Vagina (tissue), 2 donors: ENCODE data around the gene OR10H2. TPM values are rescaled to one million over a fixed set of nuclear protein-coding genes. Genes with fewer than 3 reads are reported as not detected.

ENCODE experiments used
- DNase-seq, 2 donors: peaks; one replicate each; pipeline ENCODE4 v3.0.0-alpha.2; 2017; ENCODE audit errors: extremely low spot score in 2 of 2
- H3K27ac ChIP-seq: fragments of 200-600 bp; sonication (generic); one replicate; pipeline ENCODE4 v1.5.1; 2019
- H3K27me3 ChIP-seq: fragments of 200-600 bp; sonication (generic); one replicate; pipeline ENCODE4 v1.5.1; 2019
- H3K36me3 ChIP-seq, 2 donors: fragments of 200-600 bp; sonication (generic); one replicate each; pipeline ENCODE4 v1.5.1; 2017 to 2019
- H3K4me1 ChIP-seq: fragments of 200-600 bp; sonication (generic); one replicate; pipeline ENCODE4 v1.5.1; 2019
- H3K4me3 ChIP-seq, 2 donors: fragments of 200-600 bp; sonication (generic); 1 replicate in 1 of 2; 2 replicates in 1 of 2; pipeline ENCODE4 v1.5.1; 2016 to 2019
- H3K9me3 ChIP-seq: fragments of 200-600 bp; sonication (generic); one replicate; pipeline ENCODE4 v1.5.1; 2019
- POLR2A ChIP-seq, 2 donors: fragments of 450-650 bp; IDR thresholded peaks; one replicate each; pipeline ENCODE4 v1.6.1; 2017; ENCODE audit warnings: antibody characterized with exemption in 2 of 2, mild to moderate bottlenecking in 2 of 2, moderate library complexity in 2 of 2
- POLR2AphosphoS5 ChIP-seq, 2 donors: sonication (generic); formaldehyde crosslinking; IDR thresholded peaks; one replicate each; pipeline ENCODE4 v1.9.0; 2017; ENCODE audit warnings: antibody characterized with exemption in 2 of 2, mild to moderate bottlenecking in 2 of 2, low read depth in 1 of 2; ENCODE audit not compliant: insufficient read depth in 1 of 2
- intact Hi-C: fragments of 100-400 bp; cut with DNase I; formaldehyde crosslinking; loops from one replicate; pipeline ENCODE4 v1.15.1; 2023
- total RNA-seq: library from RNA; depleted of rRNA; stranded (reverse); fragments of >200 nt; gene quantifications from one replicate; pipeline ENCODE4 v1.2.3, GENCODE V29; 2016
- TF ChIP-seq, protein P1 (sequence below), 3 experiments: fragments of 450-650 bp in 2 of 3; fragments of 200-600 bp in 1 of 3; sonication (generic) in 1 of 3; IDR thresholded peaks; one replicate each; pipeline ENCODE4 v1.5.1; 2017 to 2019; ENCODE audit warnings: antibody characterized with exemption in 3 of 3, mild to moderate bottlenecking in 2 of 3, moderate library complexity in 2 of 3

Gene OR10H2
- total RNA-seq, 1 donor from 2014 or later, result not detected

DNA sequence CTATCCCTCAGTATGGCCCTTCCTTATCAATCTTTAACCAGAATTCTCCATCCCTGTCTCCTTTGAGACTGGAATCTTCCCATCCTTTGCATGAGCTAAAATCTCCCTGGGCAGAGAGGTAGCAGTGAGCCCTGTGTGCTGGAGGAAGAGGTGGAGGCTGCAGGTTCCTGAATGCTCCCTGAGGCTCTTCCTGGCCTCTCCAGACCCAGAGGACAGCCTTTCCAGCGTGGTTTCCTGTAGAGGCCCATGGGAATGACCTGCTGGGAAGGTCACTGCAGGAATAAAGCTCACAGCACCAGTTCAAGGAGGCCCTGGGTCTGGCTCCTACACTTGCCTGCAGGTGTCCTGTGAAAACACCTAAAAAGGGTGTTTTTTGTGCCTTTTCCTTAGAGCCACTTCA, 4.6 kb downstream of the OR10H2 start:
- Histone ChIP-seq H3K9me3 (no peaks in the 10 kb centered on the region), H3K27ac (no peak overlapping the region), H3K4me3 (no peak overlapping the region), H3K36me3 (no peaks in the 10 kb centered on the region), H3K4me1 (no peaks in the 10 kb centered on the region), H3K27me3 (no peaks in the 10 kb centered on the region)
- TF ChIP-seq POLR2AphosphoS5 (IDR thresholded peaks at IDR 0.05; ENCODE audit: insufficient read depth in 1 of 2, low read depth in 1 of 2) (no peak), POLR2A (IDR thresholded peaks at IDR 0.05) (no peak)
- TF ChIP-seq, protein P1, sequence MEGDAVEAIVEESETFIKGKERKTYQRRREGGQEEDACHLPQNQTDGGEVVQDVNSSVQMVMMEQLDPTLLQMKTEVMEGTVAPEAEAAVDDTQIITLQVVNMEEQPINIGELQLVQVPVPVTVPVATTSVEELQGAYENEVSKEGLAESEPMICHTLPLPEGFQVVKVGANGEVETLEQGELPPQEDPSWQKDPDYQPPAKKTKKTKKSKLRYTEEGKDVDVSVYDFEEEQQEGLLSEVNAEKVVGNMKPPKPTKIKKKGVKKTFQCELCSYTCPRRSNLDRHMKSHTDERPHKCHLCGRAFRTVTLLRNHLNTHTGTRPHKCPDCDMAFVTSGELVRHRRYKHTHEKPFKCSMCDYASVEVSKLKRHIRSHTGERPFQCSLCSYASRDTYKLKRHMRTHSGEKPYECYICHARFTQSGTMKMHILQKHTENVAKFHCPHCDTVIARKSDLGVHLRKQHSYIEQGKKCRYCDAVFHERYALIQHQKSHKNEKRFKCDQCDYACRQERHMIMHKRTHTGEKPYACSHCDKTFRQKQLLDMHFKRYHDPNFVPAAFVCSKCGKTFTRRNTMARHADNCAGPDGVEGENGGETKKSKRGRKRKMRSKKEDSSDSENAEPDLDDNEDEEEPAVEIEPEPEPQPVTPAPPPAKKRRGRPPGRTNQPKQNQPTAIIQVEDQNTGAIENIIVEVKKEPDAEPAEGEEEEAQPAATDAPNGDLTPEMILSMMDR (IDR thresholded peaks at IDR 0.05), result no peak
- intact Hi-C loops, result no loop called here
- no peak for DNase-seq

DNA sequence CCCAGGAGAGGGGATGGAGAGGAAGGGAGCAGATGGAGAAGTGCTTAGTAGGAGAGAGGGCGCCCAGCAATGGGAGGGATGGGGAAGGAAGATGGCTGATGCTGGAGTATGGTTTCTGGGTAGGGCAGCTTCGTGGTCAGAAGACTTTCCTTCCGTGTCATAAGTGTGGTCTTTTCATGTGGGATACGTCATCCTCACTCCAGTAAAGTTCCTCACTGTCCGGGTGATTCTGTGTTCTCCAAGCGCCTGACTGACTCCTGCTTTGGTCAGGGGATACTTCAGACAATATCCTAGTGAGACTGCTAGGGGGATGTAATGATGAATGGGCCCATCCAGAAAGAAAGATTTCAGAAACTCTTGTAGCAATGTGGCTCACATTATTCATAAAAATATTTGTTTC, 6.1 kb downstream of the OR10H2 start:
- H3K36me3 ChIP-seq, result no peaks in the 10 kb centered on the region
- TF ChIP-seq POLR2A (IDR thresholded peaks at IDR 0.05) (no peak), POLR2AphosphoS5 (IDR thresholded peaks at IDR 0.05; ENCODE audit: insufficient read depth in 1 of 2, low read depth in 1 of 2) (no peak)
- TF ChIP-seq, protein P1 (IDR thresholded peaks at IDR 0.05), result no peak
- DNase-seq, result no peak
- intact Hi-C loops, result no loop called here
- no peaks in the 10 kb centered on the region for H3K9me3 ChIP-seq
- no peaks in the 10 kb centered on the region for H3K27me3 ChIP-seq
- H3K4me1 ChIP-seq, result no peaks in the 10 kb centered on the region
- no peak overlapping the region for H3K27ac ChIP-seq
- H3K4me3 ChIP-seq, result no peak overlapping the region

DNA sequence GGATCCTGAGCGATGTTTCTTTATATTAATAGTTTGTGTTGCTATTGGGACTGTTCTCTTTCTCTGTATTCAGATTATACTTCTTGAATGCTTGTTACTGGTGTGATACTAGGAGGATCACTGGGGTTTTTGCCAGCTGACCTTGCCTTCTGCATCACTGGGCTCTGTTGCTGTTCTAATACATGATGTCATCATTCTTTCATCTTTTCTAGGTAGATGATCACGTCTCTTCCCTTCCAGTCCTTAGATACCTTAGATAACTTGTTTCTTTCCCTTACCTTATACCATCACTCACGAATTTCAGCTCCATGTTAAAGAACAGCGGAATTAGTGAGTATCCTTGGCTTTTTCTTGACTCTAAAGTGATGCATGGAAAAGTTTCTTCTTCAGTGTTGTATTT, 9.9 kb downstream of the OR10H2 start, which contains the start of gene OR10H3:
Gene OR10H3, plus strand, starts transcription at position 264 of the 400 bp plus-strand sequence. CDS start 3,408 bp downstream, outside the sequence.
- H3K4me3 ChIP-seq, result no peak within 1 kb of the TSS
- no peaks in the 10 kb centered on the region for H3K4me1 ChIP-seq
- no peaks in the 10 kb centered on the region for H3K9me3 ChIP-seq
- intact Hi-C loops, result no loop called here
- no peaks in the 10 kb centered on the region for H3K27me3 ChIP-seq
- H3K36me3 ChIP-seq, result no peaks in the 10 kb centered on the region
- TF ChIP-seq POLR2A (IDR thresholded peaks at IDR 0.05) (no peak), POLR2AphosphoS5 (IDR thresholded peaks at IDR 0.05; ENCODE audit: insufficient read depth in 1 of 2, low read depth in 1 of 2) (no peak)
- TF ChIP-seq, protein P1 (IDR thresholded peaks at IDR 0.05), result no peak
- H3K27ac ChIP-seq, result no peak within 1 kb of the TSS
- no peak for DNase-seq

GRCh38 chr19:15740785-15741184, 13.0 kb downstream of the OR10H2 start:
- Histone ChIP-seq H3K27ac (no peak overlapping the region), H3K9me3 (no peaks in the 10 kb centered on the region), H3K27me3 (no peaks in the 10 kb centered on the region), H3K36me3 (no peaks in the 10 kb centered on the region), H3K4me1 (no peaks in the 10 kb centered on the region), H3K4me3 (no peak overlapping the region)
- intact Hi-C loops, result no loop called here
- DNase-seq, result no peak
- TF ChIP-seq, protein P1 (IDR thresholded peaks at IDR 0.05), result no peak
- TF ChIP-seq POLR2A (IDR thresholded peaks at IDR 0.05), result no peak
- no peak for TF ChIP-seq POLR2AphosphoS5 (IDR thresholded peaks at IDR 0.05; ENCODE audit: insufficient read depth in 1 of 2, low read depth in 1 of 2)

GRCh38 chr19:15748239-15748638, 20.4 kb downstream of the OR10H2 start:
- Histone ChIP-seq H3K9me3 (no peaks in the 10 kb centered on the region), H3K27me3 (no peaks in the 10 kb centered on the region), H3K27ac (no peak overlapping the region), H3K36me3 (no peaks in the 10 kb centered on the region), H3K4me1 (no peaks in the 10 kb centered on the region), H3K4me3 (no peak overlapping the region)
- TF ChIP-seq, protein P1 (IDR thresholded peaks at IDR 0.05), result no peak
- no peak for TF ChIP-seq POLR2AphosphoS5 (IDR thresholded peaks at IDR 0.05; ENCODE audit: insufficient read depth in 1 of 2, low read depth in 1 of 2)
- TF ChIP-seq POLR2A (IDR thresholded peaks at IDR 0.05), result no peak
- intact Hi-C loops, result no loop called here
- no peak for DNase-seq
